Liver (tissue), 3 donors: Measurements from ENCODE around the gene RNU1-4.
"Not testable (repeated sequence)": the region's sequence is repeated elsewhere in the genome, so short reads cannot be mapped to it uniquely, and the experiment has no call there.

Experiments
- ATF3 ChIP-seq: IDR thresholded peaks from 2 replicates; pipeline ENCODE4 v1.6.1; 2016; ENCODE audit warnings: antibody characterized with exemption
- SP1 ChIP-seq: IDR thresholded peaks from 2 replicates; pipeline ENCODE4 v1.6.1; 2018; ENCODE audit warnings: antibody characterized with exemption, mild to moderate bottlenecking
- TF ChIP-seq, protein P1 (sequence below): fragments of 150-350 bp; IDR thresholded peaks from 2 replicates; pipeline ENCODE4 v1.5.1; 2017; ENCODE audit warnings: improper control_type of control experiment, low read depth, low read length; ENCODE audit not compliant: missing input control
- donor health status: healthy.
- donor health status: healthy.

GRCh38 chr1:16718099-16718907, 22.0 kb upstream of the RNU1-4 start:
- not testable (repeated sequence) for TF ChIP-seq SP1, ATF3
- TF ChIP-seq, protein P1, sequence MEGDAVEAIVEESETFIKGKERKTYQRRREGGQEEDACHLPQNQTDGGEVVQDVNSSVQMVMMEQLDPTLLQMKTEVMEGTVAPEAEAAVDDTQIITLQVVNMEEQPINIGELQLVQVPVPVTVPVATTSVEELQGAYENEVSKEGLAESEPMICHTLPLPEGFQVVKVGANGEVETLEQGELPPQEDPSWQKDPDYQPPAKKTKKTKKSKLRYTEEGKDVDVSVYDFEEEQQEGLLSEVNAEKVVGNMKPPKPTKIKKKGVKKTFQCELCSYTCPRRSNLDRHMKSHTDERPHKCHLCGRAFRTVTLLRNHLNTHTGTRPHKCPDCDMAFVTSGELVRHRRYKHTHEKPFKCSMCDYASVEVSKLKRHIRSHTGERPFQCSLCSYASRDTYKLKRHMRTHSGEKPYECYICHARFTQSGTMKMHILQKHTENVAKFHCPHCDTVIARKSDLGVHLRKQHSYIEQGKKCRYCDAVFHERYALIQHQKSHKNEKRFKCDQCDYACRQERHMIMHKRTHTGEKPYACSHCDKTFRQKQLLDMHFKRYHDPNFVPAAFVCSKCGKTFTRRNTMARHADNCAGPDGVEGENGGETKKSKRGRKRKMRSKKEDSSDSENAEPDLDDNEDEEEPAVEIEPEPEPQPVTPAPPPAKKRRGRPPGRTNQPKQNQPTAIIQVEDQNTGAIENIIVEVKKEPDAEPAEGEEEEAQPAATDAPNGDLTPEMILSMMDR = not testable (repeated sequence)
